ENCODE measurements around the gene GGTA1. TPM values are rescaled to one million over a fixed set of nuclear protein-coding genes. Genes with fewer than 3 reads are reported as not detected.

Gene GGTA1
- total RNA-seq, 1 donor from 2014 or later: not detected

GRCh38 chr9:121494192-121494591 lies 5.5 kb downstream of the GGTA1 start:
- H3K36me3 Mint-ChIP-seq (ENCODE audit: low read depth): no peaks in the 10 kb centered on the region
- no peak overlapping the region for H3K4me3 Mint-ChIP-seq (ENCODE audit: low read depth)
- intact Hi-C loops (cut with micrococcal nuclease): no loop called here
- no peak for DNase-seq (ENCODE audit: low spot score)
- H3K9me3 Mint-ChIP-seq: peaks cover 10% of the 10 kb centered on the region
- H3K4me1 Mint-ChIP-seq (ENCODE audit: low read depth): peaks cover 11% of the 10 kb centered on the region
- H3K27ac Mint-ChIP-seq: no peak overlapping the region
- H3K27me3 Mint-ChIP-seq (ENCODE audit: low read depth): peaks cover 32% of the 10 kb centered on the region

GRCh38 chr9:121491111-121491510 lies 8.5 kb downstream of the GGTA1 start:
- Mint-ChIP-seq H3K4me3 (ENCODE audit: low read depth) (no peak overlapping the region), H3K27me3 (ENCODE audit: low read depth) (peaks cover 10% of the 10 kb centered on the region), H3K36me3 (ENCODE audit: low read depth) (no peaks in the 10 kb centered on the region), H3K4me1 (ENCODE audit: low read depth) (no peaks in the 10 kb centered on the region), H3K27ac (no peak overlapping the region), H3K9me3 (peaks cover 9% of the 10 kb centered on the region)
- intact Hi-C loops (cut with micrococcal nuclease): no loop called here
- DNase-seq (ENCODE audit: low spot score): no peak

DNA sequence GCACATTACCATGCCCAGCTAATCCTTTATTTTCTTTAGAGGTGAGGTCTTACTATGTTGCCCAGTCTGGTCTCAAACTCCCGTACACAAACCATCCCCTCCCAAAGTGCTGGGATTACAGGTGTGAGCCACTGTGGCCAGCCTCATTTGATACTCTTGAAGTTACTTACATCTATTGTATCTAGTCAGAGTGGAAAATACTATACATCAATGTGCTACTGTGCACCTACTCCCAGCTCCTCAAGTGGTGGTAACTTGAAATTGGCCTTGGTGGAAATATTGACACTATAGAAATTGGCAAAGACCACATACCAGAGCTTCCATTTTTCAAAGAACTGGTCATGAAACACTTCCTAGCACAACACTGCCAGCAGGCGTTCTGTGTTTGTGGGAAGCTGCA lies 10.3 kb downstream of the GGTA1 start:
- no peaks in the 10 kb centered on the region for H3K36me3 Mint-ChIP-seq (ENCODE audit: low read depth)
- H3K27me3 Mint-ChIP-seq (ENCODE audit: low read depth): peaks cover 3% of the 10 kb centered on the region
- DNase-seq (ENCODE audit: low spot score): no peak
- no peaks in the 10 kb centered on the region for H3K9me3 Mint-ChIP-seq
- H3K4me1 Mint-ChIP-seq (ENCODE audit: low read depth): peaks cover 2% of the 10 kb centered on the region
- no peak overlapping the region for H3K4me3 Mint-ChIP-seq (ENCODE audit: low read depth)
- intact Hi-C loops (cut with micrococcal nuclease): no loop called here
- no peak overlapping the region for H3K27ac Mint-ChIP-seq

DNA sequence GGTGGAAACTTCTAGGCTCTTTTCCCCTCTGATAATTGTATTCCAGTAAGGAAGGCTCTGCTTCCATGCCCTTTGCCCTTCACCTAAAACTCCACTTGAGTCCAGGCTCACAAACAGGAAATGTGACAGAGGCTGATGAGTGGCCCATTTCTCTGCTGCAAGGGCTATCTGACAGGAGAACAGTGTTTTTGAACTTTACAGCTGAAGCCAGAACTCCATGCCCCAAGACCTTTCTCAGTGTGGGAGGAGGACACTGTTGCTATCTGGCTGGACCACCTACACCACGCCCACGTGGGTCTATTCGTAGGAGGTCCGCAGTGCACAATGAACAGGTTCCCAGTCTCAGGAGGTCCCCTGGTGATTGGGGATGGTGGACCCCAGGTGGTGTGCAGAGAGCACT lies 13.6 kb downstream of the GGTA1 start:
- no peak for DNase-seq (ENCODE audit: low spot score)
- Mint-ChIP-seq H3K9me3 (no peaks in the 10 kb centered on the region), H3K36me3 (ENCODE audit: low read depth) (no peaks in the 10 kb centered on the region), H3K27ac (no peak overlapping the region), H3K4me3 (ENCODE audit: low read depth) (no peak overlapping the region), H3K4me1 (ENCODE audit: low read depth) (peaks cover 2% of the 10 kb centered on the region), H3K27me3 (ENCODE audit: low read depth) (peaks cover 5% of the 10 kb centered on the region)
- intact Hi-C loops (cut with micrococcal nuclease): no loop called here

- no peaks in the 10 kb centered on the region for H3K9me3 Mint-ChIP-seq
- no peak for DNase-seq (ENCODE audit: low spot score)
- H3K27ac Mint-ChIP-seq: no peak overlapping the region
- no peak overlapping the region for H3K4me3 Mint-ChIP-seq (ENCODE audit: low read depth)
- H3K36me3 Mint-ChIP-seq (ENCODE audit: low read depth): no peaks in the 10 kb centered on the region
- intact Hi-C loops (cut with micrococcal nuclease): no loop called here
- H3K4me1 Mint-ChIP-seq (ENCODE audit: low read depth): peaks cover 2% of the 10 kb centered on the region
- peaks cover 5% of the 10 kb centered on the region for H3K27me3 Mint-ChIP-seq (ENCODE audit: low read depth)
Observed at GRCh38 chr9:121485623-121486022, 14.0 kb downstream of the GGTA1 start.

GRCh38 chr9:121484651-121485446 lies 14.8 kb downstream of the GGTA1 start:
- H3K27ac Mint-ChIP-seq: no peak overlapping the region
- H3K4me3 Mint-ChIP-seq (ENCODE audit: low read depth): no peak overlapping the region
- H3K36me3 Mint-ChIP-seq (ENCODE audit: low read depth): no peaks in the 10 kb centered on the region
- intact Hi-C loops (cut with micrococcal nuclease): no loop called here
- peaks cover 2% of the 10 kb centered on the region for H3K4me1 Mint-ChIP-seq (ENCODE audit: low read depth)
- DNase-seq (ENCODE audit: low spot score): no peak
- peaks cover 5% of the 10 kb centered on the region for H3K27me3 Mint-ChIP-seq (ENCODE audit: low read depth)
- no peaks in the 10 kb centered on the region for H3K9me3 Mint-ChIP-seq

DNA sequence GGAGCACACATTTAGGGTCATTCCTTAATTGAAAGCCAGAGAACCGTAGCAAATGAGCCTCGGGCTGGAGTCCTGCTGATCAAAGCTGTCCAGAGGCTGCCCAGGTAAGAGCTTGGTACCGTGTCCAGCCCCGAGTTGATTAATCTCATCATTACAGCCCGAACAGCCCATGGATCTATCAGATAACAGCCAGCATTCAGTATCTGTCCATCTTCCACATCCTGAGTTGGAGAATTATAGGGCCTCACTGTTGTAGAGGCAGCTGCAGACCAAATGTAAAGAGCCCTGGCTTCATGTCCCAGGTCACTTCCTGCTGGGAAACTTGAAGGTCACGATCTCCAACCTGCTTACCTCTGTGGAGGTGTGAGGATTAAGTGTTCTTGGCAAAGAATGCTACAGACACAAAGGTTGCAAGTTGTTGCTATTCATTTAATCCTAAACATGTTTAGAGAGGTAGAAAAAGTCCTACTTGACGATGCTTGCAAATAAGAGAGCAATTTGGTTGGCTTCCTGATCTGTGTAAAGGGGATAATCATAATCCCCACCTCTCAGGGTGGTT lies 16.1 kb downstream of the GGTA1 start:
- Mint-ChIP-seq H3K9me3 (no peaks in the 10 kb centered on the region), H3K36me3 (ENCODE audit: low read depth) (no peaks in the 10 kb centered on the region), H3K4me1 (ENCODE audit: low read depth) (peaks cover 2% of the 10 kb centered on the region), H3K27me3 (ENCODE audit: low read depth) (peaks cover 5% of the 10 kb centered on the region), H3K4me3 (ENCODE audit: low read depth) (no peak overlapping the region), H3K27ac (no peak overlapping the region)
- DNase-seq (ENCODE audit: low spot score): no peak
- intact Hi-C loops (cut with micrococcal nuclease): no loop called here

- H3K27ac Mint-ChIP-seq: no peak overlapping the region
- H3K4me1 Mint-ChIP-seq (ENCODE audit: low read depth): peaks cover 2% of the 10 kb centered on the region
- peaks cover 5% of the 10 kb centered on the region for H3K27me3 Mint-ChIP-seq (ENCODE audit: low read depth)
- no peak for DNase-seq (ENCODE audit: low spot score)
- H3K4me3 Mint-ChIP-seq (ENCODE audit: low read depth): no peak overlapping the region
- no peaks in the 10 kb centered on the region for H3K9me3 Mint-ChIP-seq
- H3K36me3 Mint-ChIP-seq (ENCODE audit: low read depth): no peaks in the 10 kb centered on the region
- intact Hi-C loops (cut with micrococcal nuclease): no loop called here
Observed at GRCh38 chr9:121483049-121483448, 16.6 kb downstream of the GGTA1 start.

GRCh38 chr9:121478816-121479676 lies 20.6 kb downstream of the GGTA1 start:
- H3K4me3 Mint-ChIP-seq (ENCODE audit: low read depth): no peak overlapping the region
- no peaks in the 10 kb centered on the region for H3K9me3 Mint-ChIP-seq
- H3K27ac Mint-ChIP-seq: no peak overlapping the region
- DNase-seq (ENCODE audit: low spot score): no peak
- peaks cover 11% of the 10 kb centered on the region for H3K27me3 Mint-ChIP-seq (ENCODE audit: low read depth)
- no peaks in the 10 kb centered on the region for H3K36me3 Mint-ChIP-seq (ENCODE audit: low read depth)
- no peaks in the 10 kb centered on the region for H3K4me1 Mint-ChIP-seq (ENCODE audit: low read depth)
- intact Hi-C loops (cut with micrococcal nuclease): no loop called here

- Mint-ChIP-seq H3K36me3 (ENCODE audit: low read depth) (no peaks in the 10 kb centered on the region), H3K9me3 (no peaks in the 10 kb centered on the region), H3K27ac (no peak overlapping the region), H3K4me1 (ENCODE audit: low read depth) (no peaks in the 10 kb centered on the region), H3K27me3 (ENCODE audit: low read depth) (peaks cover 24% of the 10 kb centered on the region), H3K4me3 (ENCODE audit: low read depth) (no peak overlapping the region)
- intact Hi-C loops (cut with micrococcal nuclease): no loop called here
- no peak for DNase-seq (ENCODE audit: low spot score)
Observed at GRCh38 chr9:121476156-121476555, 23.5 kb downstream of the GGTA1 start.

- Mint-ChIP-seq H3K4me1 (ENCODE audit: low read depth) (no peaks in the 10 kb centered on the region), H3K4me3 (ENCODE audit: low read depth) (no peak overlapping the region), H3K9me3 (no peaks in the 10 kb centered on the region), H3K27ac (no peak overlapping the region), H3K36me3 (ENCODE audit: low read depth) (no peaks in the 10 kb centered on the region), H3K27me3 (ENCODE audit: low read depth) (peaks cover 33% of the 10 kb centered on the region)
- intact Hi-C loops (cut with micrococcal nuclease): no loop called here
- no peak for DNase-seq (ENCODE audit: low spot score)
Observed at GRCh38 chr9:121474231-121474947, 25.3 kb downstream of the GGTA1 start.

GRCh38 chr9:121473229-121473628 lies 26.4 kb downstream of the GGTA1 start:
- Mint-ChIP-seq H3K4me3 (ENCODE audit: low read depth) (no peak overlapping the region), H3K4me1 (ENCODE audit: low read depth) (no peaks in the 10 kb centered on the region), H3K27me3 (ENCODE audit: low read depth) (peaks cover 42% of the 10 kb centered on the region), H3K36me3 (ENCODE audit: low read depth) (no peaks in the 10 kb centered on the region), H3K27ac (no peak overlapping the region), H3K9me3 (no peaks in the 10 kb centered on the region)
- intact Hi-C loops (cut with micrococcal nuclease): no loop called here
- DNase-seq (ENCODE audit: low spot score): no peak

Data from activated T-helper 2 cell treated with anti-CD3 and anti-CD28 coated beads, Interferon-gamma antibody, Interleukin-2, Interleukin-4, amounts not matched to agents 10 μg/mL and 5 μg/mL and 100 μg/mL, durations not matched to agents 14 hours and 24 hours and 36 hours (primary cell).